GM21381 (cell line): ENCODE results near the gene CNTNAP2.

ENCODE experiments used
- ATAC-seq: cut with Tn5 transposase; IDR thresholded peaks from one replicate; pipeline ENCODE4 v1.9.1; 2021; ENCODE audit warnings: mild to moderate bottlenecking, moderate library complexity; ENCODE audit not compliant: unreplicated experiment

Gene CNTNAP2

DNA sequence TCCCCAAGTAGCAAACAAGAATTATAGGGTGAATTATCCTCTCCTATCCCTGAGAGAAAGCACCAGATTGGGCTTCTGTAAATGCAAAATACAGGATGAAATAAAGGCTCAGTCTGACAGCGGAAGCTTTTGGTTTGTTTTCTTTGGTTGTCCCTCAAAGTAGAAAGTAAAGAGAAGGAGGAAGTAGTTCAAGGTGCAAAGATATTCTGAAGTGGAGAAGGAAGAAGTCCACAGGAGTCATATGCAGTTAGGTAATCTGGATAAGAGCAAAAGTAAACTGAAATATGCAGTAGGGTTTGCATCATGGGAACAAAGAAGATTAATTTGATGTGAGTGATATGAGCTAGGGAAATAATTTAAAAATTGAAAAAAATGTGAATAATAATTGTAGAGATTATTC is 1071.9 kb downstream of the CNTNAP2 start:
- ATAC-seq, result no peak

GRCh38 chr7:147193476-147193875 is 1076.9 kb downstream of the CNTNAP2 start:
- ATAC-seq, result no peak

DNA sequence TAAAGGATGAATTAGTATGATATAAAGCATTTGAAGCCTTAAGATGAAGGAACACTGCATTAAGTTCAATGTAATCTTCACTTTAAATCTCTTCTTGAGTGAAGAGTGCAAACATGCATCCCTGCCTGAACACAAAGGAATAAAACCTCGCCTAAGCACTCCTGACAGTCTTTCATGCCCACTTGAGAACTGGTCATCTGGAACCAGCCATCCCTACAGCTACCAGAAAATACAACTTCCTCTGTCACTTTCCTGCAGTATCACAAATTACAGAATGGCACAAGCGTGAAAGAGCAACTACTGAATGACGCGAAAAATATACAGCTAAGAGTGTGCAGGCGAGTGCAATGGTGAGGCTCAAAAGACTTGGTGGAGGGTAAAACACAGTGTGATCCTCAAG is 1079.9 kb downstream of the CNTNAP2 start:
- no peak for ATAC-seq

DNA sequence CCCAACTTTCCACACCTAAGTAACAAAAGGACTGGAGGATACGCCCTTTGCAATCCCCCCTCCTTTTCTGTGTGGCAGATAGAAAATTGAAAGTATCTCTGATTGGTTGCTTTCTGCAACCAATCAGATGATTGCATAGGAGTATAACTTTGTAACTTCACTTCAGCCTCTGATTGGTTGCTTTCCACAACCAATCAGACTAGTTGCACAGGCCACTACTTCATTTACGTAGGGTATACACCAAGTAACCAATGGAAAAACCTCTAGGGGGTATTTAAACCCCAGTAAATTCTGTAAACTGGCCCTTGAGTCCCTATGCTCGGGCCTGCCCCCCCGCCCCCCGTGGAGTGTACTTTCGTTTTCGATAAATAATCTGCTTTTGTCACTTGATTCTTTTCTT is 1080.4 kb downstream of the CNTNAP2 start:
- ATAC-seq, result no peak

DNA sequence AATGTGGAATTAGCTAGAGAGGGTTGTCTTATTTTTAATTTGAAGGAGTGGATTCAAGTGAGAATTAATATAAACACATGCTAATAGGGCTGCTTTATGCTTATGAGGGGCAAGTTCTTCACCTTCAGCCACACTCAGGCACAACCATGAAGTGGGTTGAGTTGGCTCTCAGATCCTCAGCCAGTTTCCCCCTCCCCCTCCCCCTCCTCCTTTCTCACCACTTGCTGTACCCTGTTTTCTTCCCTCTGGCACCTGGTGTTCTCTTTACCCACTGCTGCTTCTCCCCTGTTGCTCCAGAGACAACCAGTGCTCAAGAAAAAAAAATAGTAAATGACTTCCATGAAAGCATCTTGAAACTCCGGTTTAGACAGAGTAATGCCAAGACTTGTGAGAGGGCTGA is 1083.3 kb downstream of the CNTNAP2 start:
- no peak for ATAC-seq

GRCh38 chr7:147207988-147208387 is 1091.4 kb downstream of the CNTNAP2 start:
- ATAC-seq, result no peak

DNA sequence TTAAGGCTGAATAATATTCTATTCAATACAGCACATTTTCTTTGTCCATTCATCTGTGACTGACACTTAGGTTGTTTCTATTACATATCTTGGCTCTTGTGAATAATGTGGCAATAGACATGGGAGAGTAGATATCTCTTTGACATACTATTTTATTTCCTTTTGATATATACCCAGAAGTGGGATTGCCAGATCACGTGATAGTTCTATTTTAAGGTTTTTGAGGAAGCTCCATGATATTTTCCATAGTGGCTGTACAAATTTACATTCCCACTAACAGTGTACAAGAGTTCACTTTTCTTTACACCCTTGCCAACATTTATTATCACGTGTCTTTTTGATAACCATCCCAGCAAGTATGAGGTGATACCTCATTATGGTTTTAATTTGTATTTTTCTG is 1114.7 kb downstream of the CNTNAP2 start:
- ATAC-seq, result no peak

DNA sequence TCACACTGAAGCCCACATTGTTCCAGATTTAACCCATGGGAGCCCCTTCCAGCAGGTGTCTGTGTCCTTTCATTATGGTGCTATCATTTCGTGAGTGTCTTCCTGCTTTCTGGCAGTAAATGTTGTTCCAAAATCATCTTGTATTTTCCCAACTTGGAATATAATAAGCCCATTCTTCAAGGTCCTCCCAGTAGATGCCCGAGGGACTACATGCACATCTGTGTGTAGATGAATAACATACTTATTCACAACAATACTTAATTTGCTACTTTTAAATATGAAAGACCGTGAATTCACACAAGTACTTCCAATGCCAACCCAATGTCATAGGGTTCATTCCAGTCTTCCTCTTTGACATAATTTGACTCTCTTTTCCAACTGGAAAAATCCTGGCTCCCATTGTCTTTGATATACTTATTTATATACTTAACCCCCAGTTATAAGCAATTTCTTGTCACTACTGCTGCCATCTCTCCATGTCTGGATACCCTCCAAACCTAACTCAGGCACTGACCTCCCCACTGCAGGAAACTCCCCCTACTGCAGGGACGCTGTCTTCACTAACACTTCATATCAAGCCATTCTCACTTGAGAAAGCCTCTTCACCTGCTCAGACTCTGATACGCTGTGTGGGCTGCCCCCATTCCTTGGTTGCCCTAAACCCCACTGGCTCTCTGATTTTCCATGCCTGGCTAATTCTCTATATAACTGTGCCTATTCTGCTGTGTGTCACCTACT is 1119.2 kb downstream of the CNTNAP2 start:
- ATAC-seq, result no peak

DNA sequence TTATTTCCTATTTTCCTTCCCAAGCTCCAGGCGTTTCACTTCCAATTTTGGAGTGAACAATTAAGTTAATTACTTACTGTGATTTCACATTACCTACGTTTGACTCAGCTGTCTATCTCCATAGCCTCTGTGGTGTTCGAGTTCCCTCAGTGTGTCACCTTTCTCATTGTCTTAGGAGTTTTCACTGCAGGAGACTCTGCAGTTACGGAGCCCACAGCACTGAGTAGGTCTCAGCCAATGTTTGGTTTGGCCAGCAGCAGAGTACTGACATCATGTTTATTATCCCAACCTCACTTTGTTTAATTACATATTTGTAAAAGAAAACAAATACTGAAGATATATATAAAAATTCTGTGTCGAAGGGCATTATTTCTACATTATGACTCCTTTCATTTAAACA is 1123.9 kb downstream of the CNTNAP2 start:
- no peak for ATAC-seq

- no peak for ATAC-seq
These were observed 1128.7 kb downstream of the CNTNAP2 start for GRCh38 chr7:147245274-147245673.

- no peak for ATAC-seq
These were observed 1133.4 kb downstream of the CNTNAP2 start for GRCh38 chr7:147249956-147250355.

GRCh38 chr7:147251751-147252325 is 1135.2 kb downstream of the CNTNAP2 start:
- ATAC-seq, result no peak

- no peak for ATAC-seq
These were observed 1145.1 kb downstream of the CNTNAP2 start for GRCh38 chr7:147261693-147262092.

GRCh38 chr7:147265528-147265927 is 1148.9 kb downstream of the CNTNAP2 start:
- no peak for ATAC-seq

GRCh38 chr7:147276106-147276505 is 1159.5 kb downstream of the CNTNAP2 start:
- ATAC-seq, result no peak

DNA sequence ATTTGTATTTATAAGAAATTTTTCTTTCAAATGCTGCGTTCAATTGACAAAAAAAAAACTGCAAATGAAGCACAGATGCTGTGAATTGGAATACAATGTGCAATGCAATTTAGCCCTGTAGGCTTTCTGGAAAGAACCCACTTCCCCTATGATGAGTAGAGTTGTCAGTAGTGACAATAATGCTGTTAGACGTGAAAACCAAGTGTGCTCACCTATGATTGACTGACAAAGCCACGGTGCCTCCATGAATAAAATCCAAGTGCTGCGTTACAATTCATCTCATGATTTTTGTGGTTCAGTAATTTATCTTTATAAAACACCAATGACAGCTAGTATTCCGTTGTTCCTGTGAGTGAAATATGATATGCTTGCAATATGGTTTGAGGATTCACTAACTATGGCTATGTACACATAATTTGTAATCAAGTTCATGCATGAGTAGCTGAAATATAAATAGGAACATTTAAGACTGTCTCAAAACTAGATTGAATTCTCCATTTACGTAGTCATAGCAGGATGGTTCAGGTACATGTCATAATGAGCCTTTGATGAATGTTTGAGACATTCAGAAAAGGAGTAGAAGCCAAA is 1160.3 kb downstream of the CNTNAP2 start:
- no peak for ATAC-seq

DNA sequence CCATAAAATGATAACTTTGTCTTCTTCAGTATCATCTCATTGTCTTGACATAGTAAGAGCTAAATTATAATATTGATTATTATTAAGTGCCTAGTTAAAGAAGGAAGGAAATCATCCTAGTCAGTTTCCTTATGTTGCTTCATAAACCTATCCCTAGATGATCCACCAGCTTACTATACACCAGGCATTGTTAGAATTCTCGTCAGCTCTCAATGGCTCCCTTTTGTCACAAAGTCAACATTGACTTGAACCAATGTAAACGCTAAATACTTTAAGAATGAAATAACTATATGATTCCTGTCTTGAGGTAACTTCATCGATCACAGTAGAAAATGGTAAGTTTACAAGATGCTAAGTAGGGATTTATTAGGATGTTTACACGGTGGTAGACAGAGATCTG is 1162.9 kb downstream of the CNTNAP2 start:
- ATAC-seq, result no peak

DNA sequence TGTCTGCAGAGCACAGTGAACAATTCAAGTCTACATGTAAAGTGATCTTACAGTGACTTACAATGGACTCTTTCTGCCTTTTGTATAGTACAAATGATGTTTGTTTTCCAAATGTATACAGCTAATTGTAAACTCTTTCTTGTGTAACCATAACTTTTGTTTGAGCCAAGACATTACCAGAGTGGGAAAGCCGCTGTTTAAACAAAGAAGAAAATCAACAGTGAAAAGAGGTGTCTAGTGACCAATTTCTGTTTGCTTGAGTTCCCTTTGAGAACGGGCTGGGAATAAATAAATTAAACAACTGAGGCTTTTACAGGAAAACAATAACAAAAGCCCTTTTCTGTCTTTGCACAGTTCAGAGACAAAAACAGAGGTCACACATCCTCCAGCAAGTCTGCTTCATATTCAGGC is 1163.4 kb downstream of the CNTNAP2 start:
- no peak for ATAC-seq

DNA sequence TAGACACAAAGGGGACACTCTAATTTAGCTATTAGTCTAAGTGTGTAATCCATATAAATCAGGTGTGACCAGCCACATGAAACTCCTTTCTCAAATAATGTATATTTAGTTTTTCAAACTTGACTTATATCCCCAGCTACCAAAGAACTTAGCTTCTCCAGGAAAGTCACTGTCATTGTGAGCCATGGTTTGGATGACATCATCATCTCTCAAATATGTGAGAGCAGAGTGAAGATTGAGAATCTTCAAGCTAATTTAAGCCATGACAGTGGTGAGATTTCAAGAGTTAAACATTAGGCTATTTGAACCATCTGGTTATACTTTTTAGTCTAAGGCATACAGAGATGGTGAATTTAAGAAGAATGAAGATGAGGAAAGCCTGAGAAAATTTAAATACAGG is 1165.6 kb downstream of the CNTNAP2 start:
- no peak for ATAC-seq

DNA sequence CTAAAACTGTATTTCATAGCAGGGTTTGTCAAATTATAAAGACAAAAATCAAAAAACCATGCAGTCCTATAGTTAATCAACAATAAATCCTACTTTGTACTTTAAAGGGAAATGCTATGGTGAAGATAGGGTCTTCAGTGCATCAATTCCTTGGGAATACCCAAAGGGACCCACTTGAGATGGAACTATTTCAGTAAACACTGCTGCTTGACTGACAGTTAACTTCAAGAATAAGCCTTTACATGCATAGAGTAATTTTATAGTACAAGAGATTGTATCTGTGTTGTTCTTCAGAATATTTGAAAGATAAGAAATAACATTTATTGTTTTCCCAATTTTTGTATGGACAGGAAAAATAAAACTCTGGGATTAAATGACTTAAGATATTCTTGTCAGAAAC is 1179.6 kb downstream of the CNTNAP2 start:
- ATAC-seq, result no peak

DNA sequence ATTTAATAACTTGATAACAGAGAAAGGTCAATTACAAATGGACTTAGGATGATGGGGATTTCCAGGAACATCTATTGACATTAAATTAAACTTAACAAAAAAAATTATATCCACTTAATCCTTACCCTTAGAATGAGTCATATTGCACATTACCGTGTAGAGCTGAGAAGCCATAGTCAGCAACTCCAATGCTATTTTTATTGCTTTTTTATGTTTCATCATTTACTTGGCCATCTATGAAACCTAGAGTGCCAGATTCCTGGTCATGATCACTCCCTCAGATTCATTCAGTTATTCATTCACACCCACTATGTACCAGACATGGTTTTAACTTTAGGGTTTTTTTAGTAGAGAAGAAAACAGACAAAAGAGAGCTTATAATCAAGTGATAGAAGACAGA is 1180.4 kb downstream of the CNTNAP2 start:
- ATAC-seq, result no peak

GRCh38 chr7:147298611-147299043 is 1182.0 kb downstream of the CNTNAP2 start:
- no peak for ATAC-seq
